ENCODE data around the gene CDC42. TPM values are rescaled to one million over a fixed set of nuclear protein-coding genes. Genes with fewer than 3 reads are reported as not detected.

The CDC42 gene
- total RNA-seq, 2 experiments from 2014 or later = 264 to 273 TPM

GRCh38 chr1:22055463-22055862, 3.0 kb downstream of the CDC42 start:
- ChIA-PET POLR2A (interaction anchor here (4.5 kb wide), 1 partner anchor 31 kb away, joined by 30 read pairs; no protein-coding TSS in a partner anchor), CTCF (interaction anchor here (0.7 to 1.2 kb wide), 2 partner anchors 15 to 786 kb away, joined by 3 to 4 read pairs; no protein-coding TSS in a partner anchor)

GRCh38 chr1:22056043-22056442, 3.5 kb downstream of the CDC42 start:
- POLR2A ChIA-PET = no interaction called here
- CTCF ChIA-PET = no interaction called here

GRCh38 chr1:22056936-22057335, 4.4 kb downstream of the CDC42 start:
- CTCF ChIA-PET = no interaction called here
- POLR2A ChIA-PET = no interaction called here

GRCh38 chr1:22057861-22058260, 5.4 kb downstream of the CDC42 start:
- CTCF ChIA-PET = no interaction called here
- POLR2A ChIA-PET = interaction anchor here (0.5 kb wide), 1 partner anchor 13 kb away, joined by 5 read pairs; no protein-coding TSS in a partner anchor

GRCh38 chr1:22064751-22065402, 12.4 kb downstream of the CDC42 start:
- POLR2A ChIA-PET = no interaction called here
- CTCF ChIA-PET = interaction anchor here (0.6 to 1.2 kb wide), 3 partner anchors 16 to 274 kb away, joined by 3 read pairs; no protein-coding TSS in a partner anchor

GRCh38 chr1:22071511-22071910, 19.0 kb downstream of the CDC42 start:
- POLR2A ChIA-PET = interaction anchor here (0.7 kb wide), 2 partner anchors 13 to 575 kb away, joined by 3 to 5 read pairs; no protein-coding TSS in a partner anchor

GRCh38 chr1:22074803-22075202, 22.3 kb downstream of the CDC42 start:
- POLR2A ChIA-PET = no interaction called here
- CTCF ChIA-PET = no interaction called here

More at GRCh38 chr1:22071511-22071910, 19.0 kb downstream of the CDC42 start:
- CTCF ChIA-PET = interaction anchor here (1.1 kb wide), 1 partner anchor 19 kb away, joined by 3 read pairs; the partner anchor contains the start of gene CDC42

- ChIA-PET POLR2A (no interaction called here), CTCF (no interaction called here)
Observed at GRCh38 chr1:22075718-22076117, 23.2 kb downstream of the CDC42 start.

- ChIA-PET POLR2A (interaction anchor here (0.6 kb wide), 1 partner anchor 37 kb away, joined by 10 read pairs; no protein-coding TSS in a partner anchor), CTCF (no interaction called here)
Observed at GRCh38 chr1:22076346-22076745, 23.8 kb downstream of the CDC42 start.

GRCh38 chr1:22077728-22078127, 25.2 kb downstream of the CDC42 start:
- CTCF ChIA-PET = interaction anchor here (1.3 kb wide), 1 partner anchor 25 kb away, joined by 3 read pairs; the partner anchor contains the start of gene CDC42

GRCh38 chr1:22078133-22078532, 25.6 kb downstream of the CDC42 start:
- ChIA-PET POLR2A (no interaction called here), CTCF (interaction anchor here (1.3 kb wide), 1 partner anchor 25 kb away, joined by 3 read pairs; the partner anchor contains the start of gene CDC42)

More at GRCh38 chr1:22077728-22078127, 25.2 kb downstream of the CDC42 start:
- POLR2A ChIA-PET = no interaction called here

- ChIA-PET POLR2A (no interaction called here), CTCF (no interaction called here)
Observed at GRCh38 chr1:22080191-22080590, 27.7 kb downstream of the CDC42 start.

GRCh38 chr1:22088331-22088730, 35.8 kb downstream of the CDC42 start:
- ChIA-PET POLR2A (no interaction called here), CTCF (no interaction called here)

- POLR2A ChIA-PET = no interaction called here
- CTCF ChIA-PET = interaction anchor here (1.4 kb wide), 1 partner anchor 8 kb away, joined by 3 read pairs; no protein-coding TSS in a partner anchor
Observed at GRCh38 chr1:22089134-22089571, 36.6 kb downstream of the CDC42 start.

GRCh38 chr1:22089787-22090186, 37.3 kb downstream of the CDC42 start:
- POLR2A ChIA-PET = no interaction called here
- CTCF ChIA-PET = interaction anchor here (1.4 to 2.3 kb wide), 3 partner anchors 8 to 16 kb away, joined by 3 to 7 read pairs (median 4); no protein-coding TSS in a partner anchor

GRCh38 chr1:22090867-22091266, 38.4 kb downstream of the CDC42 start:
- ChIA-PET POLR2A (interaction anchor here (0.7 kb wide), 1 partner anchor 22 kb away, joined by 8 read pairs; no protein-coding TSS in a partner anchor), CTCF (interaction anchor here (0.6 to 2.3 kb wide), 4 partner anchors 10 to 68 kb away, joined by 3 to 7 read pairs (median 4); no protein-coding TSS in a partner anchor)

GRCh38 chr1:22092026-22092768, 39.7 kb downstream of the CDC42 start:
- POLR2A ChIA-PET = interaction anchor here (0.8 to 1.3 kb wide), 2 partner anchors 39 to 67 kb away, joined by 3 to 7 read pairs; no protein-coding TSS in a partner anchor
- CTCF ChIA-PET = interaction anchor here (0.7 to 0.8 kb wide), 2 partner anchors 14 to 38 kb away, joined by 4 read pairs; no protein-coding TSS in a partner anchor

GRCh38 chr1:22093513-22093912, 41.0 kb downstream of the CDC42 start:
- ChIA-PET POLR2A (interaction anchor here (0.8 kb wide), 1 partner anchor 41 kb away, joined by 3 read pairs; no protein-coding TSS in a partner anchor), CTCF (interaction anchor here (1.0 to 1.4 kb wide), 2 partner anchors 54 to 66 kb away, joined by 3 read pairs; no protein-coding TSS in a partner anchor)

- ChIA-PET CTCF (no interaction called here), POLR2A (no interaction called here)
Observed at GRCh38 chr1:22096036-22096435, 43.5 kb downstream of the CDC42 start.

GRCh38 chr1:22096463-22096862, 44.0 kb downstream of the CDC42 start:
- ChIA-PET CTCF (no interaction called here), POLR2A (no interaction called here)

All from activated CD8-positive, alpha-beta memory T cell treated with anti-CD3 and anti-CD28 coated beads for 36 hours (primary cell).